Activated T-helper 1 cell treated with anti-CD3 and anti-CD28 coated beads, Interleukin-12 subunit alpha, Interleukin-12 subunit beta, Interleukin-2, Interleukin-4 antibody, amounts not matched to agents 30 ng/mL and 10 ng/mL and 1 ng/mL, durations not matched to agents 14 hours and 24 hours and 36 hours (primary cell): ENCODE data around the gene SLC6A19. TPM values are rescaled to one million over a fixed set of nuclear protein-coding genes. Genes with fewer than 3 reads are reported as not detected.
"Not testable (repeated sequence)": the region's sequence is repeated elsewhere in the genome, so short reads cannot be mapped to it uniquely, and the experiment has no call there.

Source experiments
- DNase-seq: peaks from one replicate; pipeline ENCODE4 v3.0.0; 2021; ENCODE audit warnings: low spot score
- H3K27ac Mint-ChIP-seq: one replicate; pipeline ENCODE4 v1.8.0; 2021; ENCODE audit warnings: mild to moderate bottlenecking, mixed read lengths
- H3K27me3 Mint-ChIP-seq: one replicate; pipeline ENCODE4 v1.8.0; 2022; ENCODE audit warnings: mild to moderate bottlenecking, moderate library complexity, mixed read lengths; ENCODE audit not compliant: insufficient read depth
- H3K36me3 Mint-ChIP-seq: one replicate; pipeline ENCODE4 v1.8.0; 2021; ENCODE audit warnings: low read depth, mixed read lengths
- H3K4me1 Mint-ChIP-seq: one replicate; pipeline ENCODE4 v1.8.0; 2021; ENCODE audit warnings: low read depth, mixed read lengths
- H3K4me3 Mint-ChIP-seq: one replicate; pipeline ENCODE4 v1.8.0; 2021; ENCODE audit warnings: mild to moderate bottlenecking, moderate library complexity, mixed read lengths
- H3K9me3 Mint-ChIP-seq: one replicate; pipeline ENCODE4 v1.8.0; 2021; ENCODE audit warnings: mixed read lengths
- intact Hi-C: fragments of 100-400 bp; cut with micrococcal nuclease; formaldehyde crosslinking; loops from one replicate; pipeline ENCODE4 v1.15.1; 2024
- total RNA-seq: library from RNA; stranded (reverse); gene quantifications from 2 replicates; pipeline ENCODE4 v1.2.3, GENCODE V29; 2022

The SLC6A19 gene
- not detected in 2 replicates for total RNA-seq

DNA sequence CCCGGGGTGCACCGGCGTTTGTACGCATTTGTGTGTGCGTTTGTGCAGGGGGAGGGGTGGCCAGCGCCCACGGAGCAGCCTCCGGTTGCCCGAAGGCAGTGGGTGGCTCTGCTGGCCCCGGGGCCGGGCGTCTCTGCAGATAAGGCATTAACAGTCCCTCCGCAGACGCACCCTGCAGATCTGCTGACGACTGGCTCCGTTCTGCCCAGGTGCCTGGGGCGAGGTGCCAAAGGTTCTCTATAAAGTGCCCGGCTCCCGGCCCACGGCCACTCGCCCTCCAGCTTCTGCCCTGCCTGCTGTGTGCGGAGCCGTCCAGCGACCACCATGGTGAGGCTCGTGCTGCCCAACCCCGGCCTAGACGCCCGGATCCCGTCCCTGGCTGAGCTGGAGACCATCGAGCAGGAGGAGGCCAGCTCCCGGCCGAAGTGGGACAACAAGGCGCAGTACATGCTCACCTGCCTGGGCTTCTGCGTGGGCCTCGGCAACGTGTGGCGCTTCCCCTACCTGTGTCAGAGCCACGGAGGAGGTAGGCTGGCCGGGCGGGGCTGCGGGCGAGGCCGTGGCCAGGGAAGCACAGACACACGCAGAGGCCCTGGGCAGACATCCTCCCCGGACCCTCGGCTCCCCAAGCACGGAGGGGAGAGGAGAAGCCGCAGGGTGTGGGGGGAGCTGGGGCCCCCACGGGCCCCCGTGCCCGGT lies at the start of gene SLC6A19:
Gene SLC6A19, plus strand, starts transcription at position 269 of the 699 bp plus-strand sequence. Its CDS starts 56 bp downstream, at position 325.
- intact Hi-C loops: no loop called here
- Mint-ChIP-seq H3K36me3 (no peaks in the 10 kb centered on the region), H3K4me1 (no peaks in the 10 kb centered on the region), H3K9me3 (no peaks in the 10 kb centered on the region), H3K27me3 (peaks cover 8% of the 10 kb centered on the region), H3K4me3 (no peak within 1 kb of the TSS), H3K27ac (no peak within 1 kb of the TSS)
- no peak for DNase-seq

GRCh38 chr5:1152156-1152555 lies 49.2 kb upstream of the SLC6A19 start:
- no peak overlapping the region for H3K4me3 Mint-ChIP-seq
- no peaks in the 10 kb centered on the region for H3K4me1 Mint-ChIP-seq
- H3K36me3 Mint-ChIP-seq: no peaks in the 10 kb centered on the region
- H3K27me3 Mint-ChIP-seq: peaks cover 22% of the 10 kb centered on the region
- DNase-seq: no peak
- no peaks in the 10 kb centered on the region for H3K9me3 Mint-ChIP-seq
- H3K27ac Mint-ChIP-seq: no peak overlapping the region
- intact Hi-C loops: loop anchor here (1.0 kb wide), 1 partner anchor 47 kb away; no protein-coding TSS in a partner anchor

DNA sequence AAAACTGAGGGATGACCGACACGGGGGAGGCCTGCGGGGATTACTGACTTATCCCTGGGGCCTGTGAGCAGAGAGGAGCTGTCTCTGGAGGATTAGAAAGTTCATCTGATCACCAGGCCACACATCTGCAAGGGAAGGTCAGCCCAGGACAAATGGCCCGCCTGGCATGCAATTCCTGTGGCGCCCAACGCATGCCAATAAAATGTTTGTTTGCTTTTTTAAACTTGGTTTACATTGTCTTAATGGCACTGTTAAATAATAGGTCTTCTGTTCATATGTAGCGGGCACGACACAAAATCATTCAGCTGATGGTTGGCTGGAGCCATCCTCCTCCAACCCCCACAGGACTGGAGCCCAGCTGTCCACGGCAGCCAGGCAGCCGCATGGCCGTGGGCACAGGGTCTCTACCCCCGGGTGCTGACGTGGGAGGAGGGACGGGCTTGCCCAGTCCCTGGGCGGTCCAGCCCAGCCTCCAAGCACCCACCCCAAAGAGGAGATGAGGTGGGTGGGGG lies 48.6 kb upstream of the SLC6A19 start:
- DNase-seq: no peak
- peaks cover 29% of the 10 kb centered on the region for H3K27me3 Mint-ChIP-seq
- H3K36me3 Mint-ChIP-seq: peaks cover 1% of the 10 kb centered on the region
- H3K9me3 Mint-ChIP-seq: no peaks in the 10 kb centered on the region
- H3K4me1 Mint-ChIP-seq: no peaks in the 10 kb centered on the region
- no peak overlapping the region for H3K4me3 Mint-ChIP-seq
- intact Hi-C loops: loop anchor here (1.0 kb wide), 1 partner anchor 48 kb away; no protein-coding TSS in a partner anchor
- no peak overlapping the region for H3K27ac Mint-ChIP-seq

DNA sequence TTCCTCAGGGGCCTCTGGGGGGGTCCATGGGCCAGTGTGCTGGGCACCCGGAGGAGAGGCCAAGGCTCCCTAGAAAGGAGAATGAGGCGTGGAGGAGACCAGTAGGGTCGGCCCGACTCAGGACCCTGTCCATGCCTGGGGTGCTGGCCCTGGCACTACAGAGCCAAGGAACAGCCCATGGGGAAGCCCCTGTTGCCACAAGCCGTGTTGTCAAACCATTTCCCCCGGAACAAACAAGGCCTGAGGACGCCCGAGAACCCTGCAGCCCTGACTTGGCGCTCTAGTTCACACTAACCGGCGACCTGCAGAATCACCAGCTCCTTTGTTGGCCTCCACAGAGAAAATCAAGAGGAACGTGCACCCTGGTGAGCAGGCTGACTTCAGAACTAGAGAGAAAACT lies 48.0 kb upstream of the SLC6A19 start:
- intact Hi-C loops: no loop called here
- Mint-ChIP-seq H3K4me3 (no peak overlapping the region), H3K27me3 (peaks cover 30% of the 10 kb centered on the region), H3K9me3 (no peaks in the 10 kb centered on the region), H3K4me1 (no peaks in the 10 kb centered on the region), H3K27ac (no peak overlapping the region), H3K36me3 (peaks cover 2% of the 10 kb centered on the region)
- DNase-seq: no peak

- intact Hi-C loops: no loop called here
- H3K4me1 Mint-ChIP-seq: no peaks in the 10 kb centered on the region
- no peak overlapping the region for H3K27ac Mint-ChIP-seq
- no peaks in the 10 kb centered on the region for H3K9me3 Mint-ChIP-seq
- H3K4me3 Mint-ChIP-seq: no peak overlapping the region
- peaks cover 2% of the 10 kb centered on the region for H3K36me3 Mint-ChIP-seq
- peaks cover 30% of the 10 kb centered on the region for H3K27me3 Mint-ChIP-seq
- DNase-seq: no peak
Measured at GRCh38 chr5:1155191-1156032, 46.0 kb upstream of the SLC6A19 start.

DNA sequence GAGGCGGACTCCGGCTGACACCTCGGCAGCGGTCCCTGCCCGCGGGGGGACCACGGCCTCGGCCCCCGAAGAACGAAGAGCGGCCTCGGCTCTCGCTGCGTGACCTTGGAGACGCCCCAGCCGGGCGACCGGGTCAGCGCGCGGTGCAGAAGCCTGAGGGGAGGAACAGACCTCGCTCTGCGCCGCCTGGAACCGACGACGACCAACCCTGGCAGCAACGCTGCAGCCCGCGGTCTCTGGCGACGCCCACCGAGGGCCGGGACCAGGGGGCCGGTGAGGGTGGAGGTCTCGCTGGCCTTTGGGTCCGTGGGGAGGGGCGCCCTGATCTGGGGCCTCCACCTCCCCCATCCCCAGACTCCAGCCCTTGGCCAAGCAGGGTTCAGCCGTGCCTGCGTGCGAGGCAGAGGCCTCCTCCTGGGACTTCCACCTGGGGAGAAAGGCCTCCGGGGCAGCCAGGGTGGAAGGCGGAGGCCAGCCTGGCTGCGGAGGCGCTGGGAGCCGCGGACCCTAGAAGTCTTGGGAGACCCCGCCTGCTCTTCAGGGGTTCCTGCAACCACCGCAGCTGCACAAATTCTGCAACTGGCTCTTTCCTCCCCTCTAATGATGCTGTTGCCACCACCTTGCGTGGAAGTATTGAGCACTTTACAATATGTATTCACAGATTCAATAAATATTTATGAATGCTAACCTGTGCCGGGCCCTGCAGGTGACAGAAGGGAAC lies 45.2 kb upstream of the SLC6A19 start:
- Mint-ChIP-seq H3K4me3 (no peak overlapping the region), H3K4me1 (no peaks in the 10 kb centered on the region), H3K9me3 (no peaks in the 10 kb centered on the region), H3K27me3 (peaks cover 30% of the 10 kb centered on the region), H3K27ac (no peak overlapping the region), H3K36me3 (peaks cover 2% of the 10 kb centered on the region)
- intact Hi-C loops: no loop called here
- no peak for DNase-seq

GRCh38 chr5:1156754-1157460 lies 44.5 kb upstream of the SLC6A19 start:
- Mint-ChIP-seq H3K4me3 (no peak overlapping the region), H3K4me1 (no peaks in the 10 kb centered on the region), H3K9me3 (no peaks in the 10 kb centered on the region), H3K27me3 (peaks cover 30% of the 10 kb centered on the region), H3K36me3 (peaks cover 2% of the 10 kb centered on the region), H3K27ac (no peak overlapping the region)
- no peak for DNase-seq
- intact Hi-C loops: no loop called here

DNA sequence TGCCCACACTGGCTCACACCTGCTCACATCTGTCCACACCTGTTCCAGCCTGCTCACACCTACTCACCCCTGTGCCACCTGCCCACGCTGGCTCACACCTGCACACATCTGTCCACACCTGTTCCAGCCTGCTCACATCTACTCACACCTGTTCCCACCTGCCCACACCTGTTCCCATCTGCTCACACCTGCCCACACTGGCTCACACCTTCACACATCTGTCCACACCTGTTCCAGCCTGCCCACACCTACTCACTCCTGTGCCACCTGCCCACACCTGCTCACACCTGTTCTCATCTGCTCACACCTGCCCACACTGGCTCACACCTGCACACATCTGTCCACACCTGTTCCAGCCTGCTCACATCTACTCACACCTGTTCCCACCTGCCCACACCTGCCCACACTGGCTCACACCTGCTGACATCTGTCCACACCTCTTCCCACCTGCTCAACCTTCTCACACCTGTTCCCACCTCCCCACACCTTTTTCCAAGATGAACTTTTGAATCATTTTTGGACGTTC lies 43.9 kb upstream of the SLC6A19 start:
- H3K9me3 Mint-ChIP-seq, H3K27ac Mint-ChIP-seq, H3K4me1 Mint-ChIP-seq, H3K4me3 Mint-ChIP-seq, intact Hi-C loops, DNase-seq, H3K36me3 Mint-ChIP-seq: not testable (repeated sequence)
- H3K27me3 Mint-ChIP-seq: peaks cover 28% of the 10 kb centered on the region

GRCh38 chr5:1158647-1159340 lies 42.6 kb upstream of the SLC6A19 start:
- Mint-ChIP-seq H3K4me1 (no peaks in the 10 kb centered on the region), H3K27ac (no peak overlapping the region), H3K4me3 (no peak overlapping the region), H3K27me3 (peaks cover 25% of the 10 kb centered on the region), H3K9me3 (no peaks in the 10 kb centered on the region), H3K36me3 (peaks cover 2% of the 10 kb centered on the region)
- intact Hi-C loops: no loop called here
- no peak for DNase-seq

DNA sequence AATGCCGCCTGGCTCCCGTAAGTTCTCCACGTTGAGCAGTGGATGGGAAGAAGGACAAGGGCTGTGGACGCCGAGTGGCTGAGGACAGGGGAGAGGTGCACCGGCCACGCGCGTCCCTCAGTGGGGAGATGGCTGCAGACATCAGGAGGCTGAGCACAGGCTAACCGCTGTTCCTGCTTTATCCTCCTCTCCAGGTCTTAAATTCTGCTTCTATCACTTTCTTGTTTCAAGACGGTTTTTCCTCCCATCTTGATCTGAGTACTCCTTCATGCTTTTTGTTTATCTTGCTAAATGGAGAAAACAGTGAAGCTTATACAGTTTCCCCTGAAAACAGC lies 42.1 kb upstream of the SLC6A19 start:
- intact Hi-C loops: no loop called here
- Mint-ChIP-seq H3K4me1 (no peaks in the 10 kb centered on the region), H3K9me3 (no peaks in the 10 kb centered on the region), H3K36me3 (peaks cover 2% of the 10 kb centered on the region), H3K27me3 (peaks cover 20% of the 10 kb centered on the region), H3K27ac (no peak overlapping the region), H3K4me3 (no peak overlapping the region)
- DNase-seq: no peak

GRCh38 chr5:1159774-1160406 lies 41.5 kb upstream of the SLC6A19 start:
- Mint-ChIP-seq H3K27me3 (peaks cover 16% of the 10 kb centered on the region), H3K27ac (no peak overlapping the region), H3K9me3 (no peaks in the 10 kb centered on the region), H3K36me3 (peaks cover 2% of the 10 kb centered on the region), H3K4me3 (no peak overlapping the region), H3K4me1 (no peaks in the 10 kb centered on the region)
- intact Hi-C loops: no loop called here
- no peak for DNase-seq
